HG03139 (cell line): ENCODE results near the gene C19orf33.
"Not testable (repeated sequence)": the region's sequence is repeated elsewhere in the genome, so short reads cannot be mapped to it uniquely, and the experiment has no call there.

Source experiments
- ATAC-seq: cut with Tn5 transposase; IDR thresholded peaks from one replicate; pipeline ENCODE4 v1.9.1; 2021; ENCODE audit not compliant: unreplicated experiment

Gene C19orf33

GRCh38 chr19:38303517-38304351, at the start of gene C19orf33:
Gene C19orf33 (plus strand): TSS chr19:38304251. CDS start chr19:38304262, 11 bp downstream.
- ATAC-seq = no peak

GRCh38 chr19:38255383-38256014, 48.6 kb upstream of the C19orf33 start:
- ATAC-seq = no peak

- ATAC-seq = not testable (repeated sequence)
Measured at GRCh38 chr19:38261942-38262341, 42.1 kb upstream of the C19orf33 start.

GRCh38 chr19:38262585-38263268, 41.3 kb upstream of the C19orf33 start:
- no peak for ATAC-seq

DNA sequence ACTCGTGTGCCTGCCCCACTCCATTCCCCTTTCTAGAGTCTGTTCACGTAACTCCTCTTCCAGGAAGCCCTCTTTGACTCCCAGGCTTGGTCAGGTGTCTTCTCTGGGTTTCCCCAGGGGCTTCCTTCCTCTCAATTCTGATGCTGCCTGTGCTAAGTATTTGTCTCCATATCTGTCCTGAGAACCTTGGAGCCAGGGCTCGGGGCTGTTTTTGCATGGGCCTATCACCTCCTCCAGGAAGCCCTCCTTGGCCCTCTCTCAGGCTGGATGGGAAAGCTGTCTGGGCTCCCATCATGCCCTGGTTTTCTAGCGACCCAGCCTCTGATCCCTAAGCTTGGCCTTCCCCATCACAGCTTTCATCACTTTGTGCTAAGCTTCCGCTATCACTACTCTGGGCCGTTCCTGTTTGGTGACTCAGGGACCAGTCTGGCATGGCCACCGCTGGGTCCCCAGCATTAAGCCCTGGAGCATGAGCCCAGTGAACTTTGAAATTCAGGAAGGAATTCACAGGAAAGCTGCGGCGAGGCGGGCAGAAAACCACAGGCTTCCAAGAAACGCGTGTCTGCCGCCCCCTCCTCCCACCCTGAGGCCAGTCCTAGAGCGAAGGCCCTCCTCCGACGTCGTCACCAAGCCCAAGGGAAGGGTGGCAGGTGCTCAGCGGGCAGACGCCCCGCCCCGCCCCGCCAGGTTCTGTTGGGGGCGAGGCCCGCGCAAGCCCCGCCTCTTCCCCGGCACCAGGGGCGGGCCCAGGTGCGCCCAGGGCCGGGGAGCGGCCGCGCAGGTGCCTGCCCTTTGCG, 40.2 kb upstream of the C19orf33 start:
- no peak for ATAC-seq

DNA sequence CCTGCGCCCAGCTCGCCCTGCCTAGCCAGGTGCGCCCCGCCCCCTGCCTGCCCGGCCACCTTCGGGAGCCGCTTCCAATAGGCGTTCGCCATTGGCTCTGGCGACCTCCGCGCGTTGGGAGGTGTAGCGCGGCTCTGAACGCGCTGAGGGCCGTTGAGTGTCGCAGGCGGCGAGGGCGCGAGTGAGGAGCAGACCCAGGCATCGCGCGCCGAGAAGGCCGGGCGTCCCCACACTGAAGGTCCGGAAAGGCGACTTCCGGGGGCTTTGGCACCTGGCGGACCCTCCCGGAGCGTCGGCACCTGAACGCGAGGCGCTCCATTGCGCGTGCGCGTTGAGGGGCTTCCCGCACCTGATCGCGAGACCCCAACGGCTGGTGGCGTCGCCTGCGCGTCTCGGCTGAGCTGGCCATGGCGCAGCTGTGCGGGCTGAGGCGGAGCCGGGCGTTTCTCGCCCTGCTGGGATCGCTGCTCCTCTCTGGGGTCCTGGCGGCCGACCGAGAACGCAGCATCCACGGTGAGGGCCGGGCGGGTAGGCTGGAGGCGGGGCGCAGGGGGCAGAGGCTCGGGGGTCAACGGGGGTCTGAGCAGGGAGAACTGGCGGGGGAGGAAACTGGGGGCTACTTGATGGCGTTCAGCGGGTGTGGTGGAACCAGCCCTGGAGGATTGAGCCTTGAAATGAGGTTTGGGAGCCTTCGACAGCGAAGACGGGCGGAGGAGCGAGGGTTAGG, 39.4 kb upstream of the C19orf33 start, which contains the start of gene SPINT2:
Gene SPINT2 (plus strand): TSS at position 88 of the 727 bp plus-strand sequence. CDS start 320 bp downstream, at position 408.
- no peak for ATAC-seq

DNA sequence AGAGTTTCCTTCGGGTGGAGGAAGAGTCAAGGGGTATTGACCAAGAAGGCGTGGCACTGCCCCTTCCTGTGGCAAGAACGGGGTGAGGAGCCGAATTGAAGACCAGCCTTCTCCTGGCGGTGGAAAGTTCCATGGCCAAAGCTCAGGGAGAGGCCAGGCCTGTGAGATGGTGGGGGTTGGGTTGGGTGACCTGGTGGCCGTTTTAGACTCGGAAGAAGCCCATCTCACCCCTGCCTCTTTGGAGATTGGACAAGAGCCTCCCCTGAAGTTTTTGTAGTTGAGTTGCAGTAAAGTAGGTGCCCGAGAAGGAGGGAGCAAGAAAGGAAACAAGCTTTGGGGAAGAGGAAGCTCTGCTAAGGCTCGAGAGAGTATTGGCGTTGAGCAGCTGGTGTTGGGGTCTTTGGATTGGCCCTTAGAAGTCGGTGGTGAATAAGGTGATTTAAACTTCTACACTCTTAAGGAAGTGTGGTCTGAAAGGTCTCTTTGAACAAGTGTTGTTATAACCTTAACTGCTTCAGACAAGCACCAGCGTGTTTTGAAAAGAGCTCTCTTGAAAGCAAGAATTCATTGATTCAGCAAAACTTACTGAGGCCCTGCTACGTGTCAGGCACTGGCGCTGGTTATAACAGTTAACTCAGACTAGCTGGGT, 38.7 kb upstream of the C19orf33 start:
- ATAC-seq = no peak

DNA sequence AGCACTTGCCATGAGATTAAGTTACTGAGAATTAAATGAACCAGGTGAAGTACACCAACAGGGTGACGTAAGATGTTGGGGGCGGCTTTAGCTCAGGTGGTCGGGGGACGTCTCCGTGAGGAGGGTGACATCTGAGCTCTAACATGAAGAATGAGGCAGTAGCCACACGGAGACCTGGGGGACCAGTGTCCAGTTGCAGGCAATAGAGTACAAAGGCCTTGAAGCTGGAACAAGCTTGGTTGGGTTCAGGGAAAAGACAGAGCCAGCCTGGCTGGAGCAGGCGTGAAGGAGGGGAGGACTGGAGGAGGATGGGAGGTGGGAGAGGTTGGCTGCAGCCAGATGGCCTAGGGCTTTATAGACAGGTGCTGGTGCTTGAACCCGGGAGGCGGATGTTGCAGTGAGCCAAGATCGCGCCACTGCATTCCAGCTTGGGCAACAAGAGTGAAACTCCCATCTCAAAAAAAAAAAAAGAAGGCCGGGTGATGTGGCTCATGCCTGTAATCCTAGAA, 38.1 kb upstream of the C19orf33 start:
- ATAC-seq = no peak

GRCh38 chr19:38266981-38267597, 37.0 kb upstream of the C19orf33 start:
- no peak for ATAC-seq

DNA sequence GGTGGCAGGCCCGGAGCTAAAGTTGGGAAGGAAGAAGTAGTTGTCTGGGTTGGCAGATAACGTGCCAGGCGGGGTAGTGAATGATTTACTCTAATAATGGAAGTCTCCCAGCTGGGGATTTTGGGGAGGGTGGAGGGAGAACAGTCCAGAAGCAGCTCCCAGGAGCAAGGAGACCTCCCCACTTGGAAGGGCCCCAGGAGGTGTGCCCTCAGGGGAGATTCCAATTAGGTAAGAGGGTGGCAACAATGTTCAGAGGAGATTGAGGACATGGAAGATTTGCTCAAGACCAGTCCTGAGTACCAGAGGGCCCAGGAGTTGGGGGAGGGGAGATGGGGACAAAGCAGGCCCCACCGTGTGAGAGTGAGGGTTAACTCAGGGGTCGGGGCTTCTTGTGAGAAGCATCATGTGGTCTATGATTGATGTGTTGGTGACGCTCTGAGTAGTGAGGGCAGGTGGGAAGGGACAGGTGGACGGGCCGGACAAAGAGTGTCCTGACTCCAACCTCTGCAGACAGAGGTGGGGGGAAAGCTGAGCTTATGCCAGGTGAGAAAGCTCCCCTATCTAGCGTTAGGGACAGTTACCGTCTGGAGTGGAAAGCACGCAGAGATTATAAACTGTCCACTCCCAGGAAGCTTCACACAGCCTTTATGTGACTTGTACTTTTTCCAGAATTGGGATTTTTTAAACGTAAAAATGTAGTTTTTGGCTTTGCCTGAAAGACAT, 36.1 kb upstream of the C19orf33 start:
- no peak for ATAC-seq

DNA sequence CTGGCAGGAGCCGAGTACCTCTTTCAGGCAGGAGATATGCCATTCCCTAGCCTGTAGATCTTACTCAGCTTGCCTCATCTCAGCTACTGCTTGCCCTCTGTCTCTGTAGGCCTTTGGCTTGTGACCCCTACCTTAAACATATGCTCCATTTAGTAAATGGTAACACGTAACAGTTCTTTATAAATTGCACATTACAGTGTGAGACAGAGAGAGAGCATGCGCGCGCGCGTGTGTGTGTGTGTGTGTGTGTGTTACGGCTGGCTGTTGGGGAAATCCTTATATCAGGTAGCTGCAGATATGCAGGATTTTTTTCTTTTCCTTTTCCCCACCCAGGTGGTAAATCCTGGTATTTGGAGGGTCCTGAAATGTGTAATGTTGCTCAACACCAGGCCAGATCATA, 35.5 kb upstream of the C19orf33 start:
- ATAC-seq = no peak

DNA sequence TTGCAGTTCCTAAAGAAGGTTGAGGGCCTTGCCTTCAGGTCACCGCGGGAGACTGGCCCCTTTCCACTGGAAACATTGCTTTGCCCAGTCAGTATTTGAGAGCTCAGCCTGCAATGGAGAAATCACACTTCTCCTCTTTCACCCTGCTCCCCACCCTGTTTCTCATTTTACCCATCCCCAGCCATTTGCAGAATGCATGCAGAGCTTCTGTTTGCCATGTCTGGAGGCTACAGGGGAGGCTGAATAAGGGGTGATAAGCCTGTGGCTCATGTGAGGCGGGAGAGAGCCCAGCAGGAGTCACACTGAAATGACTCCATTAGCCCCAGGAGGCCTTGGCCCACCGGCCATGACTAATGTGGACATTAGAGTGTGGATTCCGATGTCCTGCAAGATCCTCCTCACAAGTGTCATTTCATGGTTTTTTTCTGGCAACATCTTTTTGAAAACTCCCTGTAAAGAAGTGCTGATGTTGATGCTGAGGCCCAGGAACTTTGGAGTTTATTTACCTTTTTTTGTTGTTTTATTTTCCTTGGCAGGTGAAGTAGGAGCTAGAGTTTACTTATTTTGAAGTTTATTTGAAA, 33.4 kb upstream of the C19orf33 start:
- no peak for ATAC-seq

GRCh38 chr19:38273499-38273898, 30.6 kb upstream of the C19orf33 start:
- ATAC-seq = no peak

DNA sequence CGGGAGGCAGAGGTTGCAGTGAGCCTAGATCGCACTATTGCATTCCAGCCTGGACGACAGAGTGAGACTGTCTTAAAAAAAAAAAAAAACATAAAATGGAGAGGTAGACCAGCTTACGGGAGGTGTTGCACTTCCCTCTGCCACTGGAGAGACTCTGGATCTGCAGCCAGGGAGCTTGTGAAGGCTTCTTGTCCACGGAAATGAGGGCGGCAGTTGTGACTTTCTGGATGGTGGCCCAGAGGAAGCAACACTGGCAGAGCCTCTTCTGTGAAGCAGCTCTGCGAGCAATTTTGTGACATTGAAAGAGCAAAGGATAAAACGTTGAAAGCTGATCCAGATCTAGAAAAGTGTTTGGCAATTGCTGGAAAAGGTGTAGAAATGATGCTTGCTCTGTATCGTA, 29.3 kb upstream of the C19orf33 start:
- no peak for ATAC-seq

GRCh38 chr19:38276942-38277517, 27.0 kb upstream of the C19orf33 start:
- no peak for ATAC-seq

DNA sequence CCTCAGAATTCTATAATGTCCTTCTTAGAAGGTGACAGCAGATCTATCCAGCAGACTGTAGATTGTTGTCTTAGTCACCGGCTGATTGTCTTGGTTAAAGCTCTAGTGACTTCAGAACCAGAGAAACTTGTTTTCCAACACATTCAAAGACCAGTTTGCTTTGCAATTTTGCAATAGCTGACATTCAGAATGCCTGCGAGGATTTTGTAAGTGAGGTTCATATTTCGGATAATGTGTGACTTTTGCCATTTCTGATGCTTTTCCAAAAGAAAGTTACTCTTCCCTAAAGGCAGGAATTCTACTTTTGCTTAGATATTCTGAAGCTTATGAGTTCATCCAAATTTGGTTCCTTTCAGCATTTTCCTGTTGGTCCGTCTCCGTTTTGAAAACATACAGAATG, 26.5 kb upstream of the C19orf33 start:
- no peak for ATAC-seq

- ATAC-seq = no peak
Measured at GRCh38 chr19:38277969-38278680, 25.9 kb upstream of the C19orf33 start.
